GM18873 (cell line): ENCODE results near the gene GPATCH3.
"Not testable (repeated sequence)": the region's sequence is repeated elsewhere in the genome, so short reads cannot be mapped to it uniquely, and the experiment has no call there.

Experiments
- ATAC-seq: cut with Tn5 transposase; IDR thresholded peaks from one replicate; pipeline ENCODE4 v1.9.1; 2021; ENCODE audit warnings: mild to moderate bottlenecking, moderate library complexity, moderate number of reproducible peaks; ENCODE audit not compliant: unreplicated experiment, low FRiP score

The GPATCH3 gene

DNA sequence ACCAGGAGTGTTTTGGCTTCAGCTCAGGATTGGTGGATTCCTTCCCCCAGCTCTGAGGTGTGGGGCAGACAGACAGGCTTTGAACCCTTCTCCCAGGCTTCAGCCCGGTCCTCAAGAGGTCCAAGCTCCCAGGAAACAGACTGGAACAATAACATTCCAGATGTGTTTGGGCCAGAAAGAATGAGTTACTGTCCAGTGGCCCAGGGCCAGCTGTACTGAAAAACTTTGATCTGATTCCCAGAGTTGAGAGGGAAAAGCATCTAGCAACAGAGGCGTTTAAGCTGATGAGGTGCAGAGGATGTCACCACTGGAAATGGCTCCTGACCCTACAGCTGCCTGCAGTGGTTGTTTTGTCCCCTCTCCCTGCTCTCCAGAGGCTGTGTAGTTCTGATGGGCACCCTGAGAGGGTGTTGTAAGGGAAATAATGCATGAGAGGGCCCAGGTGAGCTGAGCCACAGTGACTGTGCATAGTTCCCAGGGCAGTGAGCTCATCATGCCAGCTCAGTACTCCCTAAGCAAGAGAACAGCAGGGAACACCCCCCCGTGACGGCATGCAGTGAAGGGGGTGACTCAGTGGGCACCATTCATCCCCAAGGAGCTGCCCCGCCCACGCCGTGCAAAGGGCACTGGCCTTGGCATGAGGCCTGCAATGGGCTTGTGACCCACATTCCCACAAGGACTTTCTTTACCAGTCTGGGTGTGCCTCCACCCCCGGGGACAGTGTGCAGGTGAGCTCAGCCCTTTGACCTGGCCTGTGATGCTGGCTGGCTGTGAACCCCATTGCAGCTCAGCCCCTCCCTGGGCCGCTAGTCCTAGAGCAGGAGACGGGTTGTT lies 51.1 kb downstream of the GPATCH3 start:
- no peak for ATAC-seq

DNA sequence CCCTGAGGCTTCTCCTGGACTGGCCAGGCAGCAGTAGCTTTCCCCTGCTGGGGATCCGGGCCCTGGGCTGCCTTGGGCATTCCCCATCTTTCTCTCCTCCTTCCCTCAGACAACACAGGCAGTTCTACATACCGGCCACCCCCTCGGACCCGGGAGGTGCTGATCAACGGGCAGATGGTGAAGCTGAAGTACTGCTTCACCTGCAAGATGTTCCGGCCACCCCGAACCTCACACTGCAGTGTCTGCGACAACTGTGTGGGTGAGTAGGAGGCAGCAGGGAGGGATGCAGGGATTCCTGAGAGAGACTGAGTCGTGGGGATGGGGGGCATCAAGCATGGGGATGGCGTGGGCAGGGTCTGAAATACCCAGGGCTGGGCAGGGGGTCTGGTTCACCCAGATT lies 51.8 kb downstream of the GPATCH3 start:
- ATAC-seq: no peak

DNA sequence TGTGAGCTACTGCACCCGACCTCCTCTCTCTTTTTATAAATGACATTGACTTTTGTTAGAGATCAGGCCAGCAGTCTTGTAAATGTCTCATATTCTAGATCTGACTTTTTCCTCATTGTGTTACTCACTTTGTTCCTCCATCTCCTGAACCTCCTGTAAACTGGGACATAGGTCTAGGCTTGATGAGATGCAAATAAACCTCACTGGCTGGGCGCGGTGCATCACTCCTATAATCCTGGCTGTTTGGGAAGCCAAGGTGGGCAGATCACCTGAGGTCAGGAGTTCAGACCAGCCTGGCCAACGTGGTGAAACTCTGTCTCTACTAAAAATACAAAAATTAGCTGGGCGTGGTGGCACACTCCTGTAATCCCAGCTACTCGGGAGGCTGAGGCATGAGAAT lies 52.4 kb downstream of the GPATCH3 start:
- ATAC-seq: not testable (repeated sequence)

DNA sequence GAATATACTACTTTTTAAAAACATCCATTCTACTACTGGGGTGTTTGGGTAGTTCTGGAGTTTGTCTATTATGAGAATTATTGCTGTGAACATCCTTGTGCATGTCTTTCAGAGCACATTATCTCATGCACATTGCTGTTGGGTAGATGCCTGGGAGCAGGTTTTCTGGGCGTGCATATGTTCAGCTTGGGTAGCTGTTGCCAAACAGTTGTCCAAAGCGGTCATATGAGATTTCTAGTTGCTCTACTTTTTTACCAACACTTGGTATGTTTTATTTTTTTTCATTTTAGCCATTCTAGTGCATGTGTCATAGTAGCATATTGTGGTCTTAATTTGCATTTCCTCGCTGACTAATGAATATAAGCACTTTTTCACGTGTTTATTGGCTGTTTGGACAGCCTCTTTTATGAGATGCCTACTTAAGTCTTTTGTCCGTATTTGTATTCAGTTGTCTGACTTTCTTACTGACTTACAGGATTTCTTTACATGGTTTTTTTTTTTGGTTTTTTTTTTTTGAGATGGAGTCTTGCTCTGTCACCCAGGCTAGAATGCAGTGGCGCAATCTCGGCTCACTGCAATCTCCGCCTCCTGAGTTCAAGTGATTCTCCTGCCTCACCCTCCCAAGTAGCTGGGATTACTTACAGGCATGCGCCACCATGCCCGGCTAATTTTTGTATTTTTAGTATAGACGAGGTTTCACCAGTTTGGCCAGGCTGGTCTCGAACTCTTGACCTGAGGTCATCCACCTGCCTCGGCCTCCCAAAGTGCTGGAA lies 55.7 kb downstream of the GPATCH3 start:
- ATAC-seq: no peak
